NCI-H146 treated with DMSO at 0.1 percent for 48 hours (cell line): Measurements from ENCODE around the gene TIMP1.

Experiments used
- DNase-seq: peaks from one replicate; lab custom pipeline; 2025; ENCODE audit not compliant: unreplicated experiment; lab: John Stamatoyannopoulos, UW

Gene TIMP1

DNA sequence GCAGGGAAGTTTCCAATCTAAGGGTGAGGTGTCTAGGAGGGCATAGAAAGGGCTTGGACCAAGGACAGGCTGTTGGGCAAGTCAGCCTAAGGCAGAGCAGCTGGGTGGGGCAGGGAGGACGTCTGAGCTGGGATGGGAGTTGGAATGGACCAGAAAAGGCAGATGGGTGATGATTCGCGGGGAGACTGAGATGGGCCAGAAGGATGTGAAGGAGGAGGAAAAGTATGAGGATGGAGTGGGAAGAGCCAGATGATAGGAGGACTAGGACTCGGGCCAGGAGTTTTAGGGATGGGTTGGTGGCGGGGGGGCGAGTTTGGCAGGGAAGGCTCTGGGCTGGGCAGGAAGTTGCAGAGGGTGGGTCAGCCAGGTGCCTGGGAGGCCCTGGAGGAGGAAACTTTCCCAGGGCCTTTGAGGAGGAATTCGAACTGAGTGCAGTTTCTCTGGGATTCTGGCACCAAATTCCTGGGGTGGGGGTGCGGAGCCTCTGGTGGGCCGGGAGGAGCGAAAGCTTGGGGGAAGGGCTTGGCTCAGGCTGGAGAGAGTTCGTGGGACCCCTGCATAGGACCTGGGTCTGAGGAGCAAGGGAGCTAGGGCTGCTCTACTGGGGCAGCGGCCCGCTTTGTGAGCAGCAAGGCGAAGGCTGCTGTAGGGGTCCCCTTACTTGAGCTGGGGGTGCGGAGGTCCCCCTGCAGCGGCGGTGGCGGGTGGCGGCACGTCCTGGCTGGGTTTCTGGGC, 8.7 kb upstream of the TIMP1 start:
- no peak for DNase-seq

DNA sequence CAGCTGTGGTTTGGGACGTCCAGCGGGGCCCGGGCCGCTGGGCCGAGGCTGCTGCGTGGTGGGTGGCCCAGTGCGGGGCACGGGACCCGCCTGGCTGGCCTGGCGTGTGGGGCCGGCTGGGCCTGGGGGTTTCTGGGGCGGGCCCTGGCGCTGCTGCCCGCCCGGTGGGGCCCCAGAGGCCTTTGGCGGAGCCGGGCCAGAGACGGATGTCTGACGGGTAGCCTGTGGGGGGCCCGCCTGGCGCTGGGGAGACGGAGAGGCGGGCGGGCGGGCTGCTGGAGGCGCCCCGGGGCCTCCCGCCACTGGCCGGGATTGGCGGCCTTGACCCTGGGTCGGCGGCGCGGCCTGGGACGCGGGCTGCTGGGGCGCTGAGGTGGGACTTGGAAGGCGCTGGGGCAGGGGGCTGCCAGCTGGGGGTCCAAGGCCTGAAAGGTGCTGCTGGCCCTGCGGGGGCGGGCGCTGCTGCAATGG, 8.1 kb upstream of the TIMP1 start:
- DNase-seq, result no peak

DNA sequence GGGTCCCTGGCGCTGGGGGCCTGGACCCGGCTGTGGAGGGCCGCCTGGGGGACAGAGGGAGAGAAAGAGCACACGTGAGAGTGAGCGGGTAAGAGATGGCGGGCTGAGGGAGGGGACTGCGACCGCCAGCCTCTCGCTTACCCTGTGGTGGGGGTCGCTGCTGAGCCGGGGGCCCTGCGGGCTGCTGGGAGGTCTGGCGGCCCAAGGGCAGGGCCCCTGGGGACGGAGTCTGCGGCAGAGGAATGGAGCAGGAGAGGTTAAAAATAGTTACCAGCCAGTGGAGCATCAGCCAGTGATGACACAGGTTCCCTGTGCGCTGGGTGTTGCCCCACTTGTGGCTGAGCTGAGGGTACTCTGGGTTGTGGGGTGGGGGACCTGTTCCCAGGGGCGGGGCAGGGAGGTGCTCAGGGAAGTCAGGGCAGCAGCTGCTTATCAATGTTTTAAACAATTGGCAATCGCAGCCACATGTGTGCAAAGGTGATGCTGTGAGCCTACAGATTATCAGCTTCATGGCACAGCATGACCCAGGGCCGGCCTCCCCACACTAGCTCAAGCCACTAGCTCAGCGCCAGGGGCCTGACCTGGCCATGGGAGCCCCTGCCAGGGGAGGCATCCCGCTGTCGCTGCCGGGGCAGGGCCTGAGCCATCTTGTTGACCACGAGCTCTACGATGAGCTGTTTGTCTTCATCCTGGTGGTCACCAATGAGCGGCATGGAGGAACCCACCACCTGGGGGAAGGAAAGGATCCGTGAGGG, 7.5 kb upstream of the TIMP1 start:
- no peak for DNase-seq

DNA sequence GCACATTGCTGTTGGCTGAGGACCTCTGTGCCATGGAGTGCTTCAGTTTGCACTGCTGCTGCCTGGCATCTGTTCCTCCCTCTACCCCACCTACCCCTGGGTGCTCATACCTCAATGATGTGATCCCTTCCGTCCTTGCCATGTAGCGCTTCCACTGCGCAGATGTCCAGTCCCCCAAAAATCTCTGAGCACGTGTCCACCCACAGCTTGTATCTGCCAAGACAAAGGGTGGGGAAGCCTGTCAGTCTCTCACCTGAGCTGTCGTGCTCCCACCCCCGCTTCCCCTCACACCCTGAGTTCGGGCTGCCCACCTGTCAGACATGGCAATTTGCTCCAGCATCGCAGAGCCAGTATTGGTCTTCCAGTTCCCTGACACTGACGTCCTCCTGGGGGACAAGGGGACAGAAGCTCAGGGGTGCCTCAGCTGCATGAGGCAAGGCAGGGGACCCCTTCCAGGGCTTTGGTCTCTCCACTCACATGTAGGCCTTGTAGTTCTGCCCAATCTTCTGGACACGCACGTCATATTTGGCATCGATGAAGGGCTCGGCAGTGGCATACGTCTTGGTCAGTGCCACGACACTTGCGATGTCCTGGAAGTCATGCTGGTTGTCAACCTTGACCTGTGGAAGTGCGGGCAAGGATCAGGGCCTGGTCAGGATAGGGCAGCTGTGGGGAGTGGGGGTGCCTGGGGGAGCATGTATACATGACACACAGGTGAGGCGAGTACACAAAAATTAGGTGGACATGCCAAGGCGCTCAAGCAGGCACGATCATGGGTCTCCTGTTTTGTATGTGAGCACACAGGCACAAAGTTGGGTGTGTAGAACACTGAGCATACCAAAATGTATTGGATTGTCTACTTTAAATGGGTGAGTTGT, 6.0 kb upstream of the TIMP1 start:
- DNase-seq, result no peak

DNA sequence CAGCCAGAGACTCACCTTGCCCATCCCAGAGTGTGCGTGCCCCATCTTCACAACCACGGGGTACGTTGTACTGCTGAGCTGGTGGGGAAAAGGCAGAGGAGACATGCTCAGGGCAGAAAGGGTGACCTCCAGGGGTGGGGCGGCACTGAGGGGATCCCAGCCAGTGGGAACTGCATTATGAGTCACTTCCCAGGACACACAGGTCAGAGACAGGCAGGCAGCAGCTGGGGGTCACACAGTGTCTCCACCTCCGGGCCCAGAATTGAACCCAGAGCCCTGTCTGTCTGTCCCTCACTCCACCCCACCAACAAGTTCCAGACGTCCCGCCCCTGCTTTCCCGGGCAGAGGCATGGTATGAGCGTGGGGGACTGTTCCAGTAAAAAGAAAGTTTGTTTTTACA, 4.8 kb upstream of the TIMP1 start:
- DNase-seq, result no peak

DNA sequence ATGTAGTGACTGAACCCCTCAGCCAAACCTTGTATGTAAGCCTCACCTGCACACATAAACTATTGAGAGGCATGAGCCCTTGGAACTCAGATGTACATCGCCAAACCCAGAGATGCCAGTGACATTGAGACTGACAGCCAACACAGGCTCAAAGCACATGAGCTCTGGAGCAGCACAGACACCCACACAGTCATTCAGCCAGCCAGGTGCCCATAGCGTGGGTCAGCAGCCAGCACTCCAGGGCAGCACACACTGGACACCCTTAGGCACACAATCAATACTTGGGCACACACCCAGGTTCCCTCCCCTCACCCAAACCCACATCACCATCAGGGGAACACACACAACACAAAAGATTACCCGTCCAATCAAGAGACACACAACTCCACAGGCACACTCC, 4.3 kb upstream of the TIMP1 start:
- DNase-seq, result no peak

DNA sequence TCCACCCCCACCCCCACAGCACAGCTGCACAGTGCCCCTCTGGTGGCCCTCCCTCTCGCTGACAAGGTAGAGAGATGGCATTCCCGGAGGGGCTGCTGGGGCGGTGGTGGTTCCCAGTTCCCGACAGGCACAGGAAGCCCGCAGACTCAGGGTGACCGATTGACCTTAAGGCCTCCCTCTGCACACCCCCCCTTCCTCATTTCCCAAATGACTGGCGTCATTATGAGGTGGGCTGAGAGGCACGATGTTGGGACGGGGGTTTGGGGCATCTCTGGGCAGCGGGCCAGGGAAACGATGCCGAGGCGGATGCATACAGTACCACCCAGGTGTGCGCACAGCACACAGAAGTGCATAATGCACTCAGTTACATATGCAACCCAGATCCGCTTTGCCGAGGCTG, 3.5 kb upstream of the TIMP1 start:
- no peak for DNase-seq

DNA sequence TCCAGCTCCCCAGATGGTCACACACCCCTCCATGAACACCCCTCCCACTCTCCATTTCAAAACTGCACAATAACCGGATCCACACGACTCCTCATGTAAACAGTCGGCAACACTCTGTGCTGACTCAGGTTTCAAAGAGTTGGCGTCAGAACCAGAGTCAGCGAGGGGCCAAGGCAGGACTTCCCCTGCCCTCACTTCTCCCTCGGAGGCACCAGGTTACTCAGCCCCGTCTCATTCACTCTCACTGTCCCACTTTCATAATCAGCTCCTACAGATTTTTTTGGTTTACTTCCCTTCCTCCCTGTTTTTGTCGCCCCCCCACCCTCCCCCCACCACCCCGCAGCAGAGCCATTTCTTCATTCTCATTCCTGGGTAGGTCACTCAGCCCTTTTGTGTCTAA, 2.7 kb upstream of the TIMP1 start:
- DNase-seq, result no peak

DNA sequence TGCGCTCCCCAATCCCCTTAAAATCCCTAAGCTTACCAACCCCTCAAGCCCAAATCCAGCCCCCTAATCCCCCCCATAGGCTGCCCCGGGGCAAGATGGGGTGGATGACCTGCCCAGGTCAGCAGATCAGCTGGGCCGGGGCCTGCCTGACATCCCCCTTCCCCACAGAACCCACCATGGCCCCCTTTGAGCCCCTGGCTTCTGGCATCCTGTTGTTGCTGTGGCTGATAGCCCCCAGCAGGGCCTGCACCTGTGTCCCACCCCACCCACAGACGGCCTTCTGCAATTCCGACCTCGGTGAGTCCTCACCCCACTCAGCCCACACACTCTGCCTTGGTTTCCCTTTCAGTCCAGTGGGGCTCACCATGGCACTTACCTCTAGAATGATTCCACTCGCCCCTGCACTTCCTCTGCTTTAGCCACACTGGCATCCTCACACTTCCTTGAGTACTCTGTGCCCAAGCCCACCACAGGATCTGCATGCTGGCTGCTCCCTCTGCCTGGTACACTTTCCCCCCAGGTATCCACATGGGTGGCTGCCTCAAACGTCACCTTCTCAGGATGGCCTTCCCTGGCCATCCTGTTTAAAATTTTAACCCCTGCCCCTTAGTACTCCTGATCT, 1.1 kb downstream of the TIMP1 start:
- no peak for DNase-seq

DNA sequence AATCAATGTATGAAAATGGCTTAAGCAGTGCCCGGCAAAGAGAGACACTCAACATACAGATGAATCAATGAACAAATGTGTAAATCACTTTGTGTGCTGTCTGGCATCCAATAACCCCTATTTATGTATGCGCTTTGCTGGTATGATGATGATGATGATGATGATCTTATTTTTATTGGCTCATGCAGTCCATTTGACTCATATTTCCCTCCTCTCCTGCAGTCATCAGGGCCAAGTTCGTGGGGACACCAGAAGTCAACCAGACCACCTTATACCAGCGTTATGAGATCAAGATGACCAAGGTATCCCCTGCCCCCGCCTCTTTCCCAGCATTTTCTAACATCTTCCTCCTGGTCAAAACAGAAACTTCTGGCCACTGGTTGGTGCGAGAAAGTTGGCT, 2.5 kb downstream of the TIMP1 start:
- no peak for DNase-seq

DNA sequence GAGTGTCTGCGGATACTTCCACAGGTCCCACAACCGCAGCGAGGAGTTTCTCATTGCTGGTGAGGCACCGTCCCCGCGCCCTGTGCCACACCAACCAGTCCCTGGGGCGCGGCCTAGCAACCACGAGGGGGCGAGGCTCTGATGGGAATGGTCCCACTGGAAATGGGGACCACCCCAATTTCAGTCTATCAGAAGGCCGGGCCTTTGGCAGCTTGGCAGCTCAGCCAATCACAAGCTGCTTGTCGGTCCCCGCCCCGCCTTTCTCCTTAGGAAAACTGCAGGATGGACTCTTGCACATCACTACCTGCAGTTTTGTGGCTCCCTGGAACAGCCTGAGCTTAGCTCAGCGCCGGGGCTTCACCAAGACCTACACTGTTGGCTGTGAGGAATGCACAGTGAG, 3.0 kb downstream of the TIMP1 start:
- no peak for DNase-seq

DNA sequence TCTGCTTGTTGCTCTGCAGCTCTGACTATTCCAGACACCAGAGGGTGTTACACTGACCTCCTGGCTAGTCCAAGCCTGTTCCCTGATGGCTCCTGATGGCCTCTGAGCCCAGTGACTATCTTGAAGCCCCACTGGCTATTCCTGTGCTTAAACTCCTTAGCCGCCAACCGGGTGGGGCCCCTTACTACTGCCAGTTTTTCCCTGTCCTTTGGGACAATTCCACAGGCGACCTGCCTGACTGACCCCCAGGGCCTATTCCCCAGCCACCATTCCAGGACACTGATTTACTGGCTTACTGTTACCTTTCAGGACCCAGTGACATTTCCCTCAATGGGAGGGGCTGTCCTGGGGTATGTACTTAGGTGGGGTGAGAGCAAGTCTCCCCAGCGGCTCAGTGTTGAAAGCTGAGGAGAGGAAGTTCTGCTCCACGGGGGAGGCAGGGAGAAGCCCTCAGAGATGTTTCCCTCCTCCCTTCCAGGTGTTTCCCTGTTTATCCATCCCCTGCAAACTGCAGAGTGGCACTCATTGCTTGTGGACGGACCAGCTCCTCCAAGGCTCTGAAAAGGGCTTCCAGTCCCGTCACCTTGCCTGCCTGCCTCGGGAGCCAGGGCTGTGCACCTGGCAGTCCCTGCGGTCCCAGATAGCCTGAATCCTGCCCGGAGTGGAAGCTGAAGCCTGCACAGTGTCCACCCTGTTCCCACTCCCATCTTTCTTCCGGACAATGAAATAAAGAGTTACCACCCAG, 4.0 kb downstream of the TIMP1 start:
- no peak for DNase-seq

DNA sequence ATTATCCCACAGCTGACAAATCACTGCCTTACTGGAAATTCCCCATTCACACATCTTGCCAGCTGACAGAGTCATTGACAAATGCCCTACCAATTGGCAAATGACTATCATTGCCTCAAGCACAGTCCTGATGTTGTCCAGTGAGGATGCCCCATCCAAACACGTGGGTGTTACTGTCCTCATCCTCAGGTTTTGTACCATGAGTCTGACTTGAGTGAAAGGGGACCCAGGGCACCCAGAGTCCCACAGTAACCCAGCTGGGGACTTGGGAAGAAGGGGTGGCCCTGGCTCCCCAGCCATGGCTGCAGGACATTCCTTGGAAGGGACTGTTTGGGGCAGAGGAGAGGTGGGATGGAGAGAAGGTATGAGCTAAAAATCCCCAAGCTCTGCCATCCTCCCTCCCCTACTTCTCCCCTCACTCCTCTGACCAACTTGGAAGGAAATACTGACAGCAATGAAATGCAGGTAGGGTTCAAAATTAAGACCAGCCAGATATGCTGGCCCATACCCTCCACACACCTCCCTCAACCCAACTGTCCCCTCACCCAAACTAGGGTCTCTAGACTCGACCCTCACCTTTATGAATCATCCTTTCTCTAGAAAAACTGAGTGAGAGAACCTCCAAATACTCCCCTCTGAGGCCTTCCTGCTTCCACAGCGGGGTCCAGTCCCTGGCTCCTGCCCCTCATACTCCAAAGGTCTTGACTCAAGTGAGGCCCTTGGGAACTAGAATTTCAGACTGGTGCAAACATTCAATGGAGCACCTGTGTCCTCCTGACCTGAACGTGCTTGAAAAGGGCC, 5.1 kb downstream of the TIMP1 start:
- no peak for DNase-seq

DNA sequence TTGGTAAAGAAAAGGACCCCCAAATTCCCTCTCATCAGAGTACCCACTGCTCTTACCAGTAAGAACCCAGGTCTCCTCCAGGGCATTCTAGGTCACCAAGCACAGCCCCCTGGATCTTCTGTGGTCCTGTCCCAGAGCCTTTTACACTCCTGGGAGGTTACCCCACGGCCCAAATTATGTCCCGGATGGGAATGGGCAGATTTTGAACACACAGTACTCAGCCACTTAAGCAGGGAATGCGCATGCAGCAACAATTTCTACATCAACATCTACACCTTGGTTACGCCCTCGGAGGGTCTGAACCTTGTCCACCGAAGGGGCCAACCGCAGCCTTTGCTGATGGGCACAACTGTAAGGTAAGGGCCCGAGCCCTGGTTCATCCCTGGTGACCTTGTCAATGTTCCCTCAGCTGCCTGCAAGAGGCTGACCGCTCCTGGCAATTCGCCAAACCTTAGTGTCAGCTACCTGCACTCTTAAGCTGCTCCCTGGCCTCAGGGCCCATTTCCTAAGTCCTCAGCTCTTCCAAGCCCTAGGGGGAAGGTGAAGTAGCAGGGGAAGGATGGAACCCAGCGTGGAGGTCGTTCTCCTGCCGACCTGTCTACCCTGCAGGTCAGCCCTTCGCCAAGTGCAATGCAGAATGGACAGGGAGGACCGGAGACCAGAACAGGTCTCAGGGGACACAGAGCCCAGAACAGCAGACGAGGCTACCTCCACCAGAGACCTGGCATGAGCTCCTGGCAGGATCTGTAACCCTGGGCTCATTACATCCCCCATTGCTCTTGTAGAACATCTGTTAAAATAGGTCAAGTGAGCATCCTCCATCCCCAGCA, 5.9 kb downstream of the TIMP1 start:
- DNase-seq, result no peak

DNA sequence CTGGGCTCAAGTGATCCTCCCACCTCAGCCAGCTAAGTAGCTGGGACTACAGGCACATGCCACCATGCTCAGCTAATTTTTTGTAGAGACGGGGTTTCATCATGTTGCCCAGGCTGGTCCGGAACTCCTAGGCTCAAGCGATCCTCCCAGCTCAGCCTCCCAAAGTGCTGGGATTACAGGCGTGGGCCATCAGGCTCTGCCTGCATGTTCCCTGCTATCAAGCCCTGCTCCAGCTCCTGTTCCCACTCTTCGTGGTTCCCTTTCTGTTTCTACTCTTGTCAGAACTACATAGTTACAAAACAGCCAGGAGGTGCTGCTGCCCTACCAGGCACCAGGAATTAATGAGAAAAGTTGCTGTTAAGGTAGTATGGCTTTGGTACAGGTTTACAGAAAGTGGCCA, 8.7 kb downstream of the TIMP1 start:
- DNase-seq, result no peak

DNA sequence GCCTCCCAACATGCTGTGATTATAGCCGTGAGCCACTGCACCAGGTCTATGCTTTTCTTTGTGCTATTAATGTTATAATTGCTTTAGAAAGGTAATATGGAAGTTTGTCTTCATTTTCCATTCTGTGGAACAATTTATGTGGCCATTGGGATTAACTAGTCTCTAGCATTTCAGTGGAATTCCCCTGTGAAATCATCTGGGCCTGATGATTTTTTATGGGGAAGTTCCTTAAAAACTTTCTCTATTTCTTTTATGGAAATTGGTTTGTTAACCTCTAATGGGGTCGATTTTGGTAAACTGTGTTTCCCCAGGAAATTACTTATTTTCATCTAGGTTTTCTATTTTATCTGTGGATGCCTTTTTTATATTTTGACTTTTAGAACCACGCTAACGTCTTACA, 11.3 kb downstream of the TIMP1 start:
- no peak for DNase-seq

DNA sequence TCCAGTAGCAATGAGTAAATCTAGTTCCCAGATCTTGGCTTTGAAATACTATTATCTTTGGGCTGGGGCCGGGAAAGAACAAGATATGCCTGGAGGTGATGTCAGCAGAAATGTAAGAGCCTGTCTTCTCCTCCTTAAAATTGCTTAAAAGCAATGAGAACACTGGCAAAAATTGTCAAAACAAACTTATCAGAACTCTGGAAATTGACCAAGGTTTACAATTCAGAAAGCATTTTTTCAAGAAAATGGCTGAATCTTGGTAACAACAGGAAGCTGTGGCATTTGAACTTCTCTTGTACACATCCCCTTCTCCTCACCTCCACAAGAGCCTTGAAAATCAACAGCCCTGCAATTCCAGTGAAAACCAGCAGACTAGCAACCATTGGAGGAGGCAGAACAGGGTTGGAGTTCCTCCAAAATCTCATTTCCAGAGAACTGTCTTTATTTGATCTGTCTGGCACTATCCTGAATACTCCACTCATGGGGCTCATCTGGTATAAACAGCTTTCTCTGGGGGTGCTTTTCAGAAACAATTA, 13.5 kb downstream of the TIMP1 start:
- no peak for DNase-seq

DNA sequence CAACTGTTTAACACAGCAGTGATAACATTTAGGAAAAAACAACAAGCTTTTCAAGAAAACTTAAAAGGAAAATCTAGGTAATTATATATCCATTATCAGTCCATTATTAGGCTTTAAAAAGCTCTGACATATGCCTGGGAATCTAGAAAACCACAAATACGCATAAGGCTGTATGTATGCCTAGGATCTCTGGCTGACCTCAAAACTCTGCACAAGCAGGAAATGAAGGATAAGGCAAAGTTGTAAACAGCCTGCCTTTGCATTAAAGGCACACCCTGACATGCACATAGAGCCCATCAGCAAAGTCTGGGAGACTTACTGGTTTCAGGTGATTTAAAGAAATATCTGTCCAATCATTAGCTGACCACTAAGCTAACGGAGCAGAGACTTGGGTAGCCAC, 14.0 kb downstream of the TIMP1 start:
- no peak for DNase-seq

DNA sequence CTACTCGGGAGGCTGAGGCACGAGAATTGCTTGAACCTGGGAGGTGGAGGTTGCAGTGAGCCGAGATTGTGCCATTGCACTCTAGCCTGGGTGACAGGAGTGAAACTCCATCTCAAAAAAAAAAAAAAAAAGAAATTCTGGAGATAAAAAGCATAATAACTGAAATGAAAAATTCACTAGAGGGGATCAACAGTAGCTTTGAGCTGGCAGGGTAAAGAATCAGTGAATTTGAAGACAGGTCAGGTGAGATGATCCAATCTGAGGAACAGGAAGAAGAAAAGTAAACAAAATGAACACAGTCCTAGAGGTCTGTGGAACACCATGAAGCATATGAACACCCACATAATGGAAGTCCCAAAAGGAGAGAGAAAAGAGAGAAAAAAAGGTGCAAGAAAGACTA, 15.0 kb downstream of the TIMP1 start:
- no peak for DNase-seq
